Endothelial cell of umbilical vein (primary cell): ENCODE data around the gene ADD1. TPM values are rescaled to one million over a fixed set of nuclear protein-coding genes. Genes with fewer than 3 reads are reported as not detected.
A peak's percentile ranks its signal among the peaks of the same experiment; 100 is the strongest.

ENCODE experiments used
- BruUV-seq: library from RNA; stranded (reverse); fragments of 400-500 nt; replicated peaks from 2 replicates; lab custom pipeline; 2021; lab: Mats Ljungman, UMichigan
- CTCF ChIA-PET: fragments of 300-600, 350-600 bp; sonication (Branson Sonifier 250); formaldehyde crosslinking; loops from one replicate; lab custom pipeline; 2021; ENCODE audit warnings: antibody characterized with exemption, inconsistent platforms; lab: Charles Lee
- POLR2A ChIA-PET: fragments of 300-600, 350-600 bp; sonication (Branson Sonifier 250); formaldehyde crosslinking; loops from one replicate; lab custom pipeline; 2021; ENCODE audit warnings: antibody characterized with exemption, inconsistent platforms; lab: Charles Lee
- DNase-seq: peaks from one replicate; pipeline ENCODE4 v3.0.0-alpha.2; 2011; ENCODE audit warnings: low read depth, low spot score
- FAIRE-seq: peaks from 2 replicates; lab custom pipeline; 2011; peaks lifted over from hg19 to GRCh38; lab: Jason Lieb, UNC
- H2AFZ ChIP-seq: 2 replicates; pipeline ENCODE4 v1.6.0; 2012; ENCODE audit warnings: low read depth, low read length, control low read depth, inconsistent platforms
- H3K27ac ChIP-seq: 2 replicates; pipeline ENCODE4 v1.5.1; 2011; ENCODE audit warnings: low read depth, mild to moderate bottlenecking, control low read depth, low read length, moderate library complexity; ENCODE audit not compliant: insufficient read depth
- H3K27me3 ChIP-seq, 2 experiments: 2 replicates each; pipeline versions ENCODE4 v1.6.0 to v1.6.1; 2011; ENCODE audit warnings: low read length in 2 of 2, mixed read lengths in 1 of 2; ENCODE audit not compliant: control insufficient read depth in 2 of 2, insufficient read depth in 2 of 2
- H3K36me3 ChIP-seq, 2 experiments: 2 replicates in 1 of 2; 3 replicates in 1 of 2; pipeline ENCODE4 v1.5.1; 2011; ENCODE audit warnings: low read length in 2 of 2, mild to moderate bottlenecking in 1 of 2, moderate library complexity in 1 of 2; ENCODE audit not compliant: control insufficient read depth in 2 of 2, insufficient read depth in 2 of 2; ENCODE audit errors: extremely low read depth in 1 of 2
- H3K4me1 ChIP-seq: 3 replicates; pipeline ENCODE4 v1.5.1; 2011; ENCODE audit warnings: mild to moderate bottlenecking, low read length; ENCODE audit not compliant: control insufficient read depth, insufficient read depth; ENCODE audit errors: extremely low read depth
- H3K4me2 ChIP-seq: 2 replicates; pipeline ENCODE4 v1.6.1; 2011; ENCODE audit warnings: low read length, control low read depth, mixed read lengths; ENCODE audit not compliant: insufficient read depth
- H3K4me3 ChIP-seq, 3 experiments: fragments of 200-600 bp in 1 of 3; sonication (generic), shearing (Covaris generic) in 1 of 3; replicated peaks in 1 of 3; 2 replicates each; pipeline ENCODE4 v1.5.1; 2011 to 2016; ENCODE audit warnings: control low read depth in 3 of 3, low read length in 3 of 3, mild to moderate bottlenecking in 2 of 3, inconsistent platforms in 1 of 3, low read depth in 1 of 3, moderate library complexity in 1 of 3; ENCODE audit not compliant: insufficient read depth in 1 of 3
- H3K79me2 ChIP-seq: 2 replicates; pipeline ENCODE4 v1.6.0; 2012; ENCODE audit warnings: low read length, inconsistent platforms; ENCODE audit not compliant: control insufficient read depth, insufficient read depth
- H3K9ac ChIP-seq: replicated peaks from 2 replicates; pipeline ENCODE3; 2011; ENCODE audit warnings: low read length, control low read depth; ENCODE audit not compliant: insufficient read depth; ENCODE audit errors: extremely low read depth
- H3K9me1 ChIP-seq: replicated peaks from 3 replicates; pipeline ENCODE4 v1.6.0; 2011; ENCODE audit warnings: mild to moderate bottlenecking, low read length; ENCODE audit not compliant: control insufficient read depth, insufficient read depth; ENCODE audit errors: extremely low read depth
- H3K9me3 ChIP-seq: replicated peaks from 2 replicates; pipeline ENCODE4 v1.5.1; 2012; ENCODE audit warnings: low read length, inconsistent platforms; ENCODE audit not compliant: control insufficient read depth, insufficient read depth
- H4K20me1 ChIP-seq: replicated peaks from 2 replicates; pipeline ENCODE3; 2011; ENCODE audit warnings: mild to moderate bottlenecking, low read length; ENCODE audit not compliant: control insufficient read depth, insufficient read depth; ENCODE audit errors: extremely low read depth
- EZH2 ChIP-seq: IDR thresholded peaks from 2 replicates; pipeline ENCODE4 v1.6.1; 2012; ENCODE audit warnings: borderline replicate concordance, low read depth, mild to moderate bottlenecking, moderate library complexity, low read length, inconsistent platforms; ENCODE audit not compliant: severe bottlenecking
- FOS ChIP-seq: IDR thresholded peaks from 2 replicates; pipeline ENCODE4 v1.6.1; 2011; ENCODE audit warnings: mild to moderate bottlenecking, low read length, moderate library complexity, borderline replicate concordance; ENCODE audit not compliant: insufficient read depth
- GATA2 ChIP-seq: IDR thresholded peaks from 2 replicates; pipeline ENCODE4 v1.7.0; 2011; ENCODE audit warnings: low read depth, mild to moderate bottlenecking, moderate library complexity, mixed read lengths, low read length; ENCODE audit not compliant: insufficient read length, insufficient read depth
- JUN ChIP-seq: IDR thresholded peaks from 2 replicates; pipeline ENCODE4 v1.6.1; 2011; ENCODE audit warnings: borderline replicate concordance, low read depth; ENCODE audit not compliant: insufficient read length, insufficient read depth
- MYC ChIP-seq: IDR thresholded peaks from one replicate; pipeline ENCODE4 v1.6.1; 2011; ENCODE audit warnings: mild to moderate bottlenecking, low read depth, low read length
- POLR2A ChIP-seq: IDR thresholded peaks from 2 replicates; pipeline ENCODE4 v1.6.1; 2012; ENCODE audit warnings: low read depth, mild to moderate bottlenecking, control low read depth, low read length
- POLR2AphosphoS5 ChIP-seq: IDR thresholded peaks from 2 replicates; pipeline ENCODE4 v1.6.1; 2012; ENCODE audit warnings: low read depth, mild to moderate bottlenecking, control low read depth, low read length, moderate library complexity; ENCODE audit not compliant: insufficient read depth
- dilution Hi-C: fragments of 300-500 bp; cut with MboI; formaldehyde crosslinking; loops from one replicate; pipeline ENCODE4 v1.15.0; 2019; ENCODE audit warnings: low sequenced_read_pairs; ENCODE audit not compliant: extremely low pct_ligation_motif_present
- intact Hi-C: fragments of 100-400 bp; cut with micrococcal nuclease; formaldehyde crosslinking; loops from one replicate; pipeline ENCODE4 v1.10.0; 2022
- polyA plus RNA-seq, 4 experiments: library from polyadenylated mRNA; depleted of rRNA in 3 of 4; stranded (reverse) in 3 of 4; unstranded in 1 of 4; fragments of >200 nt; gene quantifications; 2 replicates each; pipeline versions ENCODE4 v1.2.1 to v1.2.3, GENCODE V29; 2011 to 2012; ENCODE audit warnings: missing spikeins in 1 of 4
- total RNA-seq: library from RNA; stranded (reverse); gene quantifications from 2 replicates; pipeline ENCODE4 v1.2.3, GENCODE V29; 2021
- TF ChIP-seq, protein P1 (sequence below), 2 donors: IDR thresholded peaks; 1 replicate in 1 of 2; 2 replicates in 1 of 2; pipeline ENCODE4 v1.5.1; 2011; ENCODE audit warnings: low read length in 2 of 2, mild to moderate bottlenecking in 2 of 2, moderate library complexity in 2 of 2, control low read depth in 1 of 2, inconsistent platforms in 1 of 2, low read depth in 1 of 2; ENCODE audit not compliant: insufficient read depth in 1 of 2; ENCODE audit errors: extremely low read depth in 1 of 2
- TF ChIP-seq, protein P2 (sequence below): IDR thresholded peaks from 2 replicates; pipeline ENCODE4 v1.6.1; 2011; ENCODE audit not compliant: insufficient read depth, insufficient read length

Gene ADD1
- total and polyA plus RNA-seq, 2 donors (not counting 3 experiments of a cell fraction or from before 2014, with no cell fraction given), result 219 to 305 TPM

DNA sequence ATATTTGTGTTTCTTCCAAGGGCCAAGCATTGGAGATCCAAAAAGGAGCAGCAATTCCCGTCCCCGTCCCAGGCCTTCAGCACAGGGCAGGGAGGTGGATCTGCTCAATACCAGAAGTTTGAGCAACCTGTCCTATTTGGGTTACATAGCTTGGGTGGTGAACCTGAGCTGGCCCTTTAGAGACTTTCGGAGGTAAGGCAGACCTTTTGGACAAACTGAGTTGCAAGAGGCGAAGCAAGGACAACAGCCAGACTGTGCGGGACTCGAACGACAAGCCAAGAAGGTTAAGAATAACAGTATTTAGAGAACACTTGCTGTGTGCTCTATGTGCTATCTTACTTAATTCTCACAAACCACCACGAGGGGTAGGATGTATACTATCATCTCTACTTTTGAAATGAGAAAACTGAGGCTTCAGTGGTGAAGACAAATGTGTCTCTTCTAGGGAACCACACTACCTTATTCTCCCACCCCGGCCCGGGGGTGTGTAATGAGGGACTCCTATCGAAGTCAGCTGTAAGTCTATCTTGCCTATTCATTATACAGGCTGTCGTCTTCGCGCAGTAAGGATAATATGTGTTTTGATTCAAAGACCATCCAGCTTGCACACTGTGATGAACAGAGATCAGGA, 118.3 kb downstream of the ADD1 start:
- Histone ChIP-seq H3K27me3 (no peaks in the 10 kb centered on the region), H3K4me1 (peaks cover 33% of the 10 kb centered on the region), H2AFZ (no peak overlapping the region), H4K20me1 (peaks cover 2% of the 10 kb centered on the region), H3K9ac (peak overlapping the region; percentile 85), H3K27ac (no peak overlapping the region), H3K9me1 (no peaks in the 10 kb centered on the region), H3K79me2 (peaks cover 55% of the 10 kb centered on the region), H3K4me3 (peak overlapping the region; percentile 36 to 73 (median 70)), H3K9me3 (no peaks in the 10 kb centered on the region), H3K36me3 (peaks cover 3 to 8% of the 10 kb centered on the region in 2 experiments), H3K4me2 (peak overlapping the region; percentile 89)
- no peak for DNase-seq
- no peak for FAIRE-seq
- BruUV-seq, result no TSS peak
- CTCF ChIA-PET, result interaction anchor here (0.7 to 3.3 kb wide), 4 partner anchors 10 to 198 kb away, joined by 3 to 21 read pairs (median 5); no protein-coding TSS in a partner anchor
- dilution Hi-C loops, result no loop called here
- POLR2A ChIA-PET, result interaction anchor here (1.1 kb wide), 1 partner anchor 198 kb away, joined by 3 read pairs; no protein-coding TSS in a partner anchor
- intact Hi-C loops, result loop anchor here (5.0 to 10.0 kb wide), 2 partner anchors 75 to 547 kb away; partner anchors contain the start of genes CFAP99 and ZFYVE28
- TF ChIP-seq EZH2 (no peak), GATA2 (no peak), POLR2A (no peak), FOS (no peak), JUN (no peak), MYC (no peak), POLR2AphosphoS5 (no peak)
- TF ChIP-seq, protein P1, sequence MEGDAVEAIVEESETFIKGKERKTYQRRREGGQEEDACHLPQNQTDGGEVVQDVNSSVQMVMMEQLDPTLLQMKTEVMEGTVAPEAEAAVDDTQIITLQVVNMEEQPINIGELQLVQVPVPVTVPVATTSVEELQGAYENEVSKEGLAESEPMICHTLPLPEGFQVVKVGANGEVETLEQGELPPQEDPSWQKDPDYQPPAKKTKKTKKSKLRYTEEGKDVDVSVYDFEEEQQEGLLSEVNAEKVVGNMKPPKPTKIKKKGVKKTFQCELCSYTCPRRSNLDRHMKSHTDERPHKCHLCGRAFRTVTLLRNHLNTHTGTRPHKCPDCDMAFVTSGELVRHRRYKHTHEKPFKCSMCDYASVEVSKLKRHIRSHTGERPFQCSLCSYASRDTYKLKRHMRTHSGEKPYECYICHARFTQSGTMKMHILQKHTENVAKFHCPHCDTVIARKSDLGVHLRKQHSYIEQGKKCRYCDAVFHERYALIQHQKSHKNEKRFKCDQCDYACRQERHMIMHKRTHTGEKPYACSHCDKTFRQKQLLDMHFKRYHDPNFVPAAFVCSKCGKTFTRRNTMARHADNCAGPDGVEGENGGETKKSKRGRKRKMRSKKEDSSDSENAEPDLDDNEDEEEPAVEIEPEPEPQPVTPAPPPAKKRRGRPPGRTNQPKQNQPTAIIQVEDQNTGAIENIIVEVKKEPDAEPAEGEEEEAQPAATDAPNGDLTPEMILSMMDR (IDR thresholded peaks at IDR 0.05; ENCODE audit: extremely low read depth in 1 of 2, insufficient read depth in 1 of 2, low read depth in 1 of 2, low read length in 2 of 2), result no peak
- TF ChIP-seq, protein P2, sequence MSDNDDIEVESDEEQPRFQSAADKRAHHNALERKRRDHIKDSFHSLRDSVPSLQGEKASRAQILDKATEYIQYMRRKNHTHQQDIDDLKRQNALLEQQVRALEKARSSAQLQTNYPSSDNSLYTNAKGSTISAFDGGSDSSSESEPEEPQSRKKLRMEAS, result no peak
